K562 (cell line): Measurements from ENCODE around the gene FARP2. TPM values are rescaled to one million over a fixed set of nuclear protein-coding genes. Genes with fewer than 3 reads are reported as not detected.

Source experiments
- ATAC-seq: fragments of 200-7000 bp; cut with Tn5 transposase; 3 replicates; pipeline ENCODE4 v1.9.1; 2020; ENCODE audit warnings: moderate library complexity
- BruUV-seq: library from RNA; stranded (reverse); fragments of 400-500 nt; replicated peaks from 2 replicates; lab custom pipeline; 2021; lab: Mats Ljungman, UMichigan
- CTCF ChIA-PET: fragments of 300-600 bp; formaldehyde crosslinking; extraction: SDS; loops from one replicate; lab custom pipeline; 2021; ENCODE audit warnings: low intra/inter-chr PET ratio; lab: Yijun Ruan, JAX
- POLR2A ChIA-PET: fragments of 300-600, 350-650 bp; sonication (Branson Sonifier 250); formaldehyde crosslinking; extraction: SDS; loops from one replicate; lab custom pipeline; 2021; ENCODE audit warnings: antibody characterized with exemption, inconsistent platforms; lab: Yijun Ruan, JAX
- DNase-seq, 4 experiments: peaks; one replicate each; pipeline versions ENCODE4 v3.0.0 to v3.0.0-alpha.2; 2011 to 2018; ENCODE audit warnings: low spot score in 3 of 4, mixed read lengths in 3 of 4; ENCODE audit errors: extremely low read depth in 1 of 4
- FAIRE-seq: peaks from 2 replicates; lab custom pipeline; 2011; peaks lifted over from hg19 to GRCh38; lab: Jason Lieb, UNC
- H2AFZ ChIP-seq: 2 replicates; pipeline ENCODE4 v1.6.0; 2011; ENCODE audit warnings: low read depth, low read length, control low read depth, inconsistent platforms
- H3K27ac ChIP-seq: fragments of 200-600 bp; 3 replicates; pipeline ENCODE4 v1.8.0; 2011; ENCODE audit warnings: low read depth, mild to moderate bottlenecking, control low read depth, inconsistent platforms, low read length, moderate library complexity, mixed read lengths; ENCODE audit errors: extremely low read depth
- H3K27me3 ChIP-seq, 2 experiments: fragments of 300-600 bp in 1 of 2; 2 replicates in 1 of 2; 3 replicates in 1 of 2; pipeline versions ENCODE4 v1.6.0 to v1.8.0; 2011; ENCODE audit warnings: inconsistent platforms in 2 of 2, low read length in 2 of 2, mild to moderate bottlenecking in 1 of 2, mixed read lengths in 1 of 2, moderate library complexity in 1 of 2; ENCODE audit not compliant: control insufficient read depth in 2 of 2, insufficient read depth in 2 of 2
- H3K36me3 ChIP-seq: fragments of 300-600 bp; 3 replicates; pipeline ENCODE4 v1.8.0; 2011; ENCODE audit warnings: mild to moderate bottlenecking, low read length, inconsistent platforms; ENCODE audit not compliant: control insufficient read depth, insufficient read depth
- H3K4me1 ChIP-seq, 2 experiments: fragments of 200-600 bp in 1 of 2; replicated peaks in 1 of 2; 2 replicates in 1 of 2; 3 replicates in 1 of 2; pipeline versions ENCODE4 v1.5.1 to v1.8.0; 2011; ENCODE audit warnings: inconsistent platforms in 2 of 2, low read length in 2 of 2, mild to moderate bottlenecking in 1 of 2, mixed read lengths in 1 of 2, moderate library complexity in 1 of 2; ENCODE audit not compliant: control insufficient read depth in 2 of 2, insufficient read depth in 2 of 2
- H3K4me2 ChIP-seq: 2 replicates; pipeline ENCODE4 v1.6.1; 2011; ENCODE audit warnings: low read length, control low read depth, inconsistent platforms, mixed read lengths; ENCODE audit not compliant: insufficient read depth
- H3K4me3 ChIP-seq: fragments of 200-600 bp; sonication (generic), shearing (Covaris generic); 2 replicates; pipeline ENCODE4 v1.5.1; 2016; ENCODE audit warnings: control low read depth, inconsistent platforms
- H3K79me2 ChIP-seq: fragments of 200-600 bp; 3 replicates; pipeline ENCODE4 v1.8.0; 2011; ENCODE audit warnings: low read length, inconsistent platforms; ENCODE audit not compliant: control insufficient read depth, insufficient read depth
- H3K9ac ChIP-seq, 2 experiments: 2 replicates each; pipeline versions ENCODE4 v1.6.0 to v1.6.1; 2011; ENCODE audit warnings: low read depth in 2 of 2, low read length in 2 of 2, control low read depth in 1 of 2, inconsistent platforms in 1 of 2, mild to moderate bottlenecking in 1 of 2, mixed read lengths in 1 of 2; ENCODE audit not compliant: insufficient read depth in 1 of 2
- H3K9me1 ChIP-seq: one replicate; pipeline ENCODE4 v1.6.0; 2011; ENCODE audit warnings: inconsistent platforms, mild to moderate bottlenecking, low read length, moderate library complexity; ENCODE audit not compliant: control insufficient read depth, insufficient read depth
- H3K9me3 ChIP-seq: replicated peaks from 2 replicates; pipeline ENCODE4 v1.5.1; 2011; ENCODE audit warnings: low read depth, low read length, inconsistent platforms; ENCODE audit not compliant: control insufficient read depth, insufficient read depth
- H4K20me1 ChIP-seq: replicated peaks from 2 replicates; pipeline ENCODE4 v1.6.1; 2011; ENCODE audit warnings: low read length, inconsistent platforms, mixed read lengths; ENCODE audit not compliant: control insufficient read depth, insufficient read depth
- FIP1L1 ChIP-seq: fragments of 200-400 bp; formaldehyde crosslinking; IDR thresholded peaks from 2 replicates; pipeline ENCODE4 v1.6.1; 2018; ENCODE audit warnings: mild to moderate bottlenecking, low read depth, low read length; ENCODE audit not compliant: poor library complexity, severe bottlenecking
- GABPA ChIP-seq: fragments of 200-800 bp; sonication (Bioruptor generic); conservative IDR thresholded peaks from 2 replicates; pipeline ENCODE4 v1.6.1; 2016; ENCODE audit warnings: low read depth, missing genetic modification characterization, missing compliant biosample characterization
- HDAC1 ChIP-seq, 2 experiments: fragments of 450-650 bp; IDR thresholded peaks; 2 replicates each; pipeline ENCODE4 v1.6.1; 2016 to 2017; ENCODE audit warnings: inconsistent platforms in 1 of 2, mild to moderate bottlenecking in 1 of 2, moderate library complexity in 1 of 2
- HLTF ChIP-seq: fragments of 450-650 bp; IDR thresholded peaks from 2 replicates; pipeline ENCODE4 v1.6.1; 2016
- LARP7 ChIP-seq: fragments of 450-650 bp; IDR thresholded peaks from 2 replicates; pipeline ENCODE4 v1.6.1; 2016
- RBM15 ChIP-seq: fragments of 200-400 bp; formaldehyde crosslinking; IDR thresholded peaks from 2 replicates; pipeline ENCODE4 v1.6.1; 2018; ENCODE audit warnings: mild to moderate bottlenecking, low read length, moderate library complexity; ENCODE audit not compliant: insufficient read depth
- SIRT6 ChIP-seq: IDR thresholded peaks from one replicate; pipeline ENCODE4 v1.6.1; 2012; ENCODE audit warnings: low read depth, mild to moderate bottlenecking, control low read depth, inconsistent platforms, low read length, moderate library complexity
- SIX5 ChIP-seq, 2 experiments: IDR thresholded peaks; 2 replicates each; pipeline ENCODE4 v1.6.1; 2011; ENCODE audit warnings: low read length in 2 of 2, borderline replicate concordance in 1 of 2, low read depth in 1 of 2, mild to moderate bottlenecking in 1 of 2, moderate library complexity in 1 of 2; ENCODE audit not compliant: insufficient read depth in 1 of 2
- SMARCA4 ChIP-seq: fragments of 450-650 bp; IDR thresholded peaks from 2 replicates; pipeline ENCODE4 v1.6.1; 2016
- U2AF2 ChIP-seq: fragments of 200-400 bp; formaldehyde crosslinking; optimal IDR thresholded peaks from 2 replicates; pipeline ENCODE3; 2017; ENCODE audit warnings: low read depth, mild to moderate bottlenecking, low read length
- ZBTB26 ChIP-seq: fragments of 450-650 bp; formaldehyde crosslinking; IDR thresholded peaks from 2 replicates; pipeline ENCODE4 v1.4.0; 2022; ENCODE audit warnings: missing genetic modification characterization
- ZNF175 ChIP-seq: fragments of 200-800 bp; sonication (Bioruptor generic); IDR thresholded peaks from 2 replicates; pipeline ENCODE4 v1.6.1; 2016; ENCODE audit warnings: low read depth, mild to moderate bottlenecking, missing genetic modification characterization, missing compliant biosample characterization
- WGBS: fragments of 100-300 bp; shearing (Covaris generic); methylation state at CpG from one replicate; pipeline ENCODE4 v1.1.6; 2016; ENCODE audit warnings: low coverage, mixed read lengths; ENCODE audit not compliant: insufficient coverage; ENCODE audit errors: missing lambda C conversion rate; 5-methylcytosine and 5-hydroxymethylcytosine counted together
- in situ Hi-C: fragments of 300-500 bp; cut with MboI; formaldehyde crosslinking; loops from 4 replicates; pipeline ENCODE4 v1.15.0; 2018; ENCODE audit warnings: inconsistent platforms, mixed read lengths
- intact Hi-C: fragments of 100-400 bp; cut with micrococcal nuclease; formaldehyde crosslinking; loops from 2 replicates; pipeline ENCODE4 v1.14.2; 2022
- polyA plus RNA-seq, 8 experiments: library from polyadenylated mRNA; depleted of rRNA in 4 of 8; stranded (reverse) in 5 of 8; unstranded in 3 of 8; fragments of >200 nt; fragmentation: Nextera tagmentation in 2 of 8; fragmentation: Illumina TruSeq in 1 of 8; extraction: Ambion mirVana in 2 of 8; extraction: Trizol in 1 of 8; gene quantifications; 2 replicates each; pipeline versions ENCODE4 v1.2.1 to v1.2.3, GENCODE V29; 2011 to 2014; ENCODE audit warnings: inconsistent platforms in 1 of 8, missing spikeins in 1 of 8
- total RNA-seq, 7 experiments: library from RNA; depleted of rRNA in 6 of 7; stranded (reverse); fragments of >200 nt in 6 of 7; fragmentation: Illumina TruSeq in 2 of 7; extraction: Trizol in 2 of 7; gene quantifications; 2 replicates each; pipeline versions ENCODE4 v1.2.1 to v1.2.3, GENCODE V29; 2011 to 2021; ENCODE audit warnings: low replicate concordance in 1 of 7
- TF ChIP-seq, protein P1 (sequence below): sonication (generic); formaldehyde crosslinking; IDR thresholded peaks from 2 replicates; pipeline ENCODE4 v1.8.1; 2022; ENCODE audit warnings: missing genetic modification reagents

FARP2 gene
- total and polyA plus RNA-seq, 9 of the 15 experiments (the other 6 are each of a cell fraction or from before 2014, with no cell fraction given), result 4.1 to 38.1 (median 21.1) TPM

DNA sequence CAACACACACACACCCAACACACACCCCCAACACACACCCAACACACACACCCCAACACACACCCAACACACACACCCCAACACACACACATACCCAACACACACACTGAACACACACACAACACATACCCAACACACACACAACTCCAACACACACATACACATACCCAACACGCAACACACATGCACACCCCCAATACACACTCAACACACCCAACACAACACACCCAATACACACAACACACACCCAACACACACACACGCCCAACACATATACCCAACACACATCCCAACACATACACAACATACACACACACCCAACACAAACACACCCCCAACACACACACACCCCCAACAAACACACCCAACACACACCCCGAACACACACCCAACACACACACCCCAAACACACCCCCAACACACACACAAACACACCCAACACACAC lies 160.5 kb downstream of the FARP2 start (continued):
- TF ChIP-seq, protein P1, sequence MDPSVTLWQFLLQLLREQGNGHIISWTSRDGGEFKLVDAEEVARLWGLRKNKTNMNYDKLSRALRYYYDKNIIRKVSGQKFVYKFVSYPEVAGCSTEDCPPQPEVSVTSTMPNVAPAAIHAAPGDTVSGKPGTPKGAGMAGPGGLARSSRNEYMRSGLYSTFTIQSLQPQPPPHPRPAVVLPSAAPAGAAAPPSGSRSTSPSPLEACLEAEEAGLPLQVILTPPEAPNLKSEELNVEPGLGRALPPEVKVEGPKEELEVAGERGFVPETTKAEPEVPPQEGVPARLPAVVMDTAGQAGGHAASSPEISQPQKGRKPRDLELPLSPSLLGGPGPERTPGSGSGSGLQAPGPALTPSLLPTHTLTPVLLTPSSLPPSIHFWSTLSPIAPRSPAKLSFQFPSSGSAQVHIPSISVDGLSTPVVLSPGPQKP (CRISPR knock-in tag), result no peak
- TF ChIP-seq RBM15 (no peak), SIRT6 (no peak), U2AF2 (no peak)

DNA sequence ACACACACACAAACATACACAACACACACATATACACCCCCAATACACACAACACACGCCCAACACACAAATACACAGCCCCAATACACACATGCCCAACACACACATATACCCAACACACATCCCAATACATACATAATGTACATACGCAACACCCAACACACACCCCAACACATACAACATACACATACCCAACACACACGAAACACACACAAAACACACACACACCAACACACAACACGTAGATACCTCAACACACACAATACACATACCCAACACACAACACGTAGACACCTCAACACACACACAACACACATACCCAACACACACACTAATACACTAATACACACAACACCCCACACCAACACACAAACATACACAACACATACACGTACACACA lies 161.2 kb downstream of the FARP2 start:
- ChIA-PET CTCF (no interaction called here), POLR2A (no interaction called here)
- DNase-seq (no peak), FAIRE-seq (peak; percentile 83), ATAC-seq (no peak)
- Histone ChIP-seq H3K9me3 (no peaks in the 10 kb centered on the region; the same call in 1 of the 2 replicates), H3K9ac (no peak overlapping the region), H3K27ac (no peak overlapping the region), H2AFZ (no peak overlapping the region), H3K4me3 (no peak overlapping the region), H3K79me2 (no peaks in the 10 kb centered on the region), H3K27me3 (no peaks in the 10 kb centered on the region), H3K4me1 (no peaks in the 10 kb centered on the region), H3K4me2 (no peak overlapping the region), H4K20me1 (no peaks in the 10 kb centered on the region), H3K9me1 (no peaks in the 10 kb centered on the region), H3K36me3 (no peaks in the 10 kb centered on the region)
- no TSS peak for BruUV-seq
- intact Hi-C loops, result no loop called here
- 46% methylated on average over 6 of the region's 6 CpGs for WGBS
- in situ Hi-C loops, result no loop called here
- TF ChIP-seq ZBTB26 (CRISPR knock-in tag) (0 out of 2 replicates have a peak, but pooled peaks have one; percentile 19), LARP7 (0 out of 2 replicates have a peak, but pooled peaks have one; percentile 13), HLTF (0 out of 2 replicates have a peak, but pooled peaks have one; percentile 17), SMARCA4 (no peak), FIP1L1 (no peak), ZNF175 (CRISPR knock-in tag) (no peak), SIX5 (IDR thresholded peaks at IDR 0.05; ENCODE audit: borderline replicate concordance in 1 of 2, insufficient read depth in 1 of 2, low read depth in 1 of 2, low read length in 2 of 2) (no peak), GABPA (no peak), HDAC1 (IDR thresholded peaks at IDR 0.05) (0 out of 4 replicates have a peak, but pooled peaks of 1 of the 2 experiments have one; percentile 10)
